ENCODE results near the gene SLC25A1. TPM values are rescaled to one million over a fixed set of nuclear protein-coding genes. Genes with fewer than 3 reads are reported as not detected.

The SLC25A1 gene
- total RNA-seq, 1 experiment from 2014 or later = 201 TPM

- TF ChIP-seq HMGA2 (CRISPR knock-in tag; IDR thresholded peaks at IDR 0.05) (no peak), OVOL2 (CRISPR knock-in tag; IDR thresholded peaks at IDR 0.05; ENCODE audit: borderline replicate concordance) (no peak), SOX15 (CRISPR knock-in tag; IDR thresholded peaks at IDR 0.05) (no peak), HMGXB4 (CRISPR knock-in tag; IDR thresholded peaks at IDR 0.05) (no peak), FOXP1 (CRISPR knock-in tag; IDR thresholded peaks at IDR 0.05; ENCODE audit: borderline replicate concordance) (no peak), ZNF263 (CRISPR knock-in tag; IDR thresholded peaks at IDR 0.05; ENCODE audit: low read depth) (no peak), SMAD4 (CRISPR knock-in tag; IDR thresholded peaks at IDR 0.05) (no peak), ZNF671 (CRISPR knock-in tag; IDR thresholded peaks at IDR 0.05) (no peak), ZNF317 (CRISPR knock-in tag; IDR thresholded peaks at IDR 0.05; ENCODE audit: borderline replicate concordance, low read depth) (no peak)
- TF ChIP-seq, protein P1, sequence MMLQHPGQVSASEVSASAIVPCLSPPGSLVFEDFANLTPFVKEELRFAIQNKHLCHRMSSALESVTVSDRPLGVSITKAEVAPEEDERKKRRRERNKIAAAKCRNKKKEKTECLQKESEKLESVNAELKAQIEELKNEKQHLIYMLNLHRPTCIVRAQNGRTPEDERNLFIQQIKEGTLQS (CRISPR knock-in tag; conservative IDR thresholded peaks at IDR 0.05) = no peak
- TF ChIP-seq, protein P2, sequence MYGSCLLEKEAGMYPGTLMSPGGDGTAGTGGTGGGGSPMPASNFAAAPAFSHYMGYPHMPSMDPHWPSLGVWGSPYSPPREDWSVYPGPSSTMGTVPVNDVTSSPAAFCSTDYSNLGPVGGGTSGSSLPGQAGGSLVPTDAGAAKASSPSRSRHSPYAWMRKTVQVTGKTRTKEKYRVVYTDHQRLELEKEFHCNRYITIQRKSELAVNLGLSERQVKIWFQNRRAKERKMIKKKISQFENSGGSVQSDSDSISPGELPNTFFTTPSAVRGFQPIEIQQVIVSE (CRISPR knock-in tag; IDR thresholded peaks at IDR 0.05; ENCODE audit: borderline replicate concordance) = no peak
Observed at GRCh38 chr22:19136915-19137314, 41.6 kb downstream of the SLC25A1 start (continued).

DNA sequence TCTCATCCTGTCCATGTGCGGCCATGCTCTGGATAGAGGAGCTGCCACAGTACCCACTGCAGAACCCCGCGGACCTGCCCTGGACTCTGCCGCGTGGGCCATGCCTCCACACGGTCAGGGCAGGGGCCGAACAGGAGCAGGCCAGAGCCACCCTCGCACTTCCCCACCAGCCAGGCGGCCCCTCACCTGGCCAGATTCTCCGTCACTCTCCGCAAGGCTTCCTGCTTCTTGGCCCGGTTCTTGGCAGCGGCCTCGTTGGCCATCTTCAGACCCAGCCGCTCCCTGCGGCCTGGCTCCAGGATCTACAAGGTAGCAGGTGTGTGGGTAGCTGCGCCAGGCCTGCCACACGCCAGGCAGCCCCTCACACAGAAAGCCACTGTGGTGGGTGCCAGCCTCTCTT, 43.7 kb downstream of the SLC25A1 start:
- no peaks in the 10 kb centered on the region for H3K27me3 Mint-ChIP-seq (ENCODE audit: low read depth)
- DNase-seq (ENCODE audit: low spot score) = no peak
- H3K4me3 Mint-ChIP-seq = no peak overlapping the region
- peaks cover 31% of the 10 kb centered on the region for H3K36me3 Mint-ChIP-seq
- TF ChIP-seq CBFB (CRISPR knock-in tag; IDR thresholded peaks at IDR 0.05; ENCODE audit: low read depth) (no peak), ZNF416 (CRISPR knock-in tag; IDR thresholded peaks at IDR 0.05) (no peak), RELA (CRISPR knock-in tag; IDR thresholded peaks at IDR 0.05; ENCODE audit: borderline replicate concordance) (no peak), GTF2I (CRISPR knock-in tag; conservative IDR thresholded peaks at IDR 0.05) (no peak)
- TF ChIP-seq, protein P3, sequence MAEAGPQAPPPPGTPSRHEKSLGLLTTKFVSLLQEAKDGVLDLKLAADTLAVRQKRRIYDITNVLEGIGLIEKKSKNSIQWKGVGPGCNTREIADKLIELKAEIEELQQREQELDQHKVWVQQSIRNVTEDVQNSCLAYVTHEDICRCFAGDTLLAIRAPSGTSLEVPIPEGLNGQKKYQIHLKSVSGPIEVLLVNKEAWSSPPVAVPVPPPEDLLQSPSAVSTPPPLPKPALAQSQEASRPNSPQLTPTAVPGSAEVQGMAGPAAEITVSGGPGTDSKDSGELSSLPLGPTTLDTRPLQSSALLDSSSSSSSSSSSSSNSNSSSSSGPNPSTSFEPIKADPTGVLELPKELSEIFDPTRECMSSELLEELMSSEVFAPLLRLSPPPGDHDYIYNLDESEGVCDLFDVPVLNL (CRISPR knock-in tag; IDR thresholded peaks at IDR 0.05; ENCODE audit: borderline replicate concordance, low read depth) = no peak
- H3K27ac Mint-ChIP-seq = no peak overlapping the region
- H3K9me3 Mint-ChIP-seq = no peaks in the 10 kb centered on the region
- CTCF ChIA-PET = interaction anchor here (1.4 kb wide), 1 partner anchor 9 kb away, joined by 7 read pairs; the partner anchor contains the start of gene ESS2
- no peak for ATAC-seq
- POLR2A ChIA-PET = no interaction called here
- H3K4me1 Mint-ChIP-seq = no peaks in the 10 kb centered on the region

DNA sequence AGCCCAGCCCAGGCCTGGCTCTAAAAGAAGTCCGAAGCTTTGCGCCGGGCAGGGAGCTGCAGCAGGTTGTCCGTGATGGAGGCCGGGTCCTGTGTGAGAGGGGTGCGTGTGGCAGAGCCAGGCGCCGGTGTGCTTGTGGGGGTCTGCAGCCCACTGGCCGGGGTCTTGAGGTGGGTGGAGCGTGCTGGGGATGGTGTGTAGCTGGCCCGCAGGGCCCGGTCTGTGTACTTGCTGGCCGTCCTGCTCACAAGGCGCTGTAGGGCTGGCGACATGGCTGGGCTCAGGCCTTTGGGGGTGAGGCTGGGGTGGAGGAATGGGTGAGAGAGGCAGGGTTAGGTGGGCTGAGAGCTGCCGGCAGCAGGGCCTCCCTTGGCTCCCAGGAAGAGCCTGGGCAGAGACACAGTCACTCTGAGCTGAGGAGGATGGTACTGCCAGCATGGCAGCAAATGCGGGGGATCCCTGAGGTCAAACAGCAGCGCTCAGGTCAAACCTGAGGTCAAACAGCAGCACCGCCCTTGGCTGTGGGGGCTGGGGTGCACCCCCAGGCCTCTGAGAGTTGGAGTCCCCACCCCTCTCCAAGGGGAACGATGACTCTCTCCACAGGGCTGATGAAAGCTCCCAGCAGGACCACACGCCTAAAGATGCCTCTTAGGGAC, 44.2 kb downstream of the SLC25A1 start:
- DNase-seq (ENCODE audit: low spot score) (no peak), ATAC-seq (no peak)
- Mint-ChIP-seq H3K27me3 (ENCODE audit: low read depth) (no peaks in the 10 kb centered on the region), H3K4me1 (no peaks in the 10 kb centered on the region), H3K36me3 (peaks cover 26% of the 10 kb centered on the region), H3K9me3 (no peaks in the 10 kb centered on the region), H3K27ac (no peak overlapping the region), H3K4me3 (no peak overlapping the region)
- ChIA-PET CTCF (no interaction called here), POLR2A (no interaction called here)
- TF ChIP-seq ZNF423 (CRISPR knock-in tag; IDR thresholded peaks at IDR 0.05) (no peak), FOXP1 (CRISPR knock-in tag; IDR thresholded peaks at IDR 0.05; ENCODE audit: borderline replicate concordance) (no peak), FOXJ3 (CRISPR knock-in tag; IDR thresholded peaks at IDR 0.05; ENCODE audit: borderline replicate concordance) (no peak)
